Measurements from ENCODE around the gene AUTS2. TPM values are rescaled to one million over a fixed set of nuclear protein-coding genes. Genes with fewer than 3 reads are reported as not detected.

Gene AUTS2
- total and polyA plus RNA-seq, 2 experiments from 2014 or later, result 32.0 to 91.0 TPM

GRCh38 chr7:70778585-70778984 is 1180.3 kb downstream of the AUTS2 start:
- Histone ChIP-seq H3K79me2 (replicated peaks; ENCODE audit: insufficient read depth) (peaks cover 4% of the 10 kb centered on the region; the same call in 1 of the 2 replicates), H3K9me2 (ENCODE audit: insufficient read depth) (no peaks in the 10 kb centered on the region), H4K20me1 (replicated peaks; ENCODE audit: insufficient read depth) (peaks cover 15% of the 10 kb centered on the region), H3K27me3 (ENCODE audit: insufficient read depth) (no peaks in the 10 kb centered on the region), H3K4me1 (ENCODE audit: insufficient read depth) (peaks cover 17% of the 10 kb centered on the region), H3K27ac (ENCODE audit: low read depth) (no peak overlapping the region), H3F3A (replicated peaks; ENCODE audit: low read depth) (peaks cover 6% of the 10 kb centered on the region; the same call in 1 of the 2 replicates), H3K4me2 (no peak overlapping the region), H2AFZ (no peak overlapping the region), H3K4me3 (no peak overlapping the region), H3K36me3 (ENCODE audit: insufficient read depth) (peaks cover 57% of the 10 kb centered on the region)
- Mint-ChIP-seq H3K4me3 (no peak overlapping the region), H3K27me3 (ENCODE audit: insufficient read depth, low read depth, poor library complexity) (peaks cover 3% of the 10 kb centered on the region), H3K9me3 (0 out of 3 replicates have a peak, but pooled peaks cover 3% of the 10 kb centered on the region), H3K4me1 (peaks cover 27% of the 10 kb centered on the region; the same call in 2 of the 3 replicates), H3K36me3 (ENCODE audit: low read depth) (peaks cover 95% of the 10 kb centered on the region), H3K27ac (no peak overlapping the region)
- ATAC-seq (no peak), DNase-seq (ENCODE audit: low spot score) (no peak)
- TF ChIP-seq ZNF462 (CRISPR knock-in tag; IDR thresholded peaks at IDR 0.05) (no peak), ZNF331 (CRISPR knock-in tag; IDR thresholded peaks at IDR 0.05; ENCODE audit: low read depth) (no peak), EZH2phosphoT487 (IDR thresholded peaks at IDR 0.05; ENCODE audit: unreplicated experiment) (no peak), STAT1 (IDR thresholded peaks at IDR 0.05; ENCODE audit: unreplicated experiment) (no peak), NANOG (IDR thresholded peaks at IDR 0.05; ENCODE audit: borderline replicate concordance) (no peak), ETS1 (IDR thresholded peaks at IDR 0.05) (no peak), JUNB (IDR thresholded peaks at IDR 0.05; ENCODE audit: unreplicated experiment) (no peak), ZNF114 (CRISPR knock-in tag; IDR thresholded peaks at IDR 0.05) (no peak), CTCF (conservative IDR thresholded peaks at IDR 0.05; ENCODE audit: low read depth in 2 of 2) (no peak), POLR2AphosphoS5 (IDR thresholded peaks at IDR 0.05; ENCODE audit: low read depth) (no peak), REST (IDR thresholded peaks at IDR 0.05; ENCODE audit: unreplicated experiment) (no peak), CREB1 (CRISPR knock-in tag; IDR thresholded peaks at IDR 0.05; ENCODE audit: low read depth) (no peak), EZH2 (IDR thresholded peaks at IDR 0.05; ENCODE audit: low read depth, unreplicated experiment) (no peak)

Data from GM23338 (cell line).